Left lobe of liver (tissue), 2 donors: ENCODE data around the gene KLK6. TPM values are rescaled to one million over a fixed set of nuclear protein-coding genes. Genes with fewer than 3 reads are reported as not detected.
"Not testable (repeated sequence)": the region's sequence is repeated elsewhere in the genome, so short reads cannot be mapped to it uniquely, and the experiment has no call there.

ENCODE experiments used
- ATAC-seq: fragments of 200-7000 bp; cut with Tn5 transposase; one replicate; pipeline ENCODE4 v1.9.1; 2020; ENCODE audit warnings: mild to moderate bottlenecking, moderate library complexity
- DNase-seq: peaks from one replicate; pipeline ENCODE4 v3.0.0-alpha.2; 2020; ENCODE audit warnings: low spot score
- total RNA-seq: library from RNA; stranded (reverse); gene quantifications from one replicate; pipeline ENCODE4 v1.2.1, GENCODE V29; 2021
- donor health status: DM: no; HTN: no; CAD: no; lungs with moderate emphysema.
- donor health status: DM: no; HTN: yes; CAD: no.

The KLK6 gene
- total RNA-seq, 1 donor from 2014 or later, result not detected

DNA sequence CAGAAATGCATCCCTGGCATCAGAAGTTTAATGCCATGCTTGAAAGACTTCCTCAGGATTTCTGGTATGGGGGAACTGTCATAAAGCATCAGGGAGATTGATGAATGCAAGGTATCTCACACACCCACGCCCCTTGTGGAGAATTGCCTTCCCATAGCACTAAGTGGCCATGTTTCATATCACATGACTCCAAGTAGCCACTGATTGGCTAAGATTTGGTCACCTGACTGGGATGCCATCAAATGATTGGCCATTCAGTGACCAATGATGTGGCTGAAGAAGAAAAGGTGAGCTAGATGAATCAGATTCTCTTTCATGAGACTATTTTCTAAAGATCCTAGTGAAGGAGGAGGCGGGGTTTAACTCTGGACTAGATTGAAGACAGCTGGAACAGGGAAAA lies 24.7 kb upstream of the KLK6 start:
- ATAC-seq, result no peak
- no peak for DNase-seq

DNA sequence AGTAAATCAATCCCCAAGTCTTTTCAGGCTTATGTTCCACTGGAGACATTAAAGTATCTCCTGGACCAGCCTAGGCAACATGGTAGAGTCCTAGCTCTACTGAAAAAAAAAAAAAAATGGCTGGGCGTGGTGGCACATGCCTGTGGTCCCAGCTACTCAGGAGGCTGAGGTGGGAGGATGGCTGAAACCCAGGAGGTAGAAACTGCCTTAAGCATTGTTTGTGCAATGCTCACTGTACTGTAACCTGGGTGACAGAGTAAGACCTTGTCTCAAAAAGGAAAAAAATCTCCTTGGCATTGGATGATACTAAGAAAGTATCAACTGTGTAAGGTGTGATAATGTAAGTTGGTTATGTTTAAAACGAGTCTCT lies 23.3 kb upstream of the KLK6 start:
- no peak for ATAC-seq
- DNase-seq, result no peak

DNA sequence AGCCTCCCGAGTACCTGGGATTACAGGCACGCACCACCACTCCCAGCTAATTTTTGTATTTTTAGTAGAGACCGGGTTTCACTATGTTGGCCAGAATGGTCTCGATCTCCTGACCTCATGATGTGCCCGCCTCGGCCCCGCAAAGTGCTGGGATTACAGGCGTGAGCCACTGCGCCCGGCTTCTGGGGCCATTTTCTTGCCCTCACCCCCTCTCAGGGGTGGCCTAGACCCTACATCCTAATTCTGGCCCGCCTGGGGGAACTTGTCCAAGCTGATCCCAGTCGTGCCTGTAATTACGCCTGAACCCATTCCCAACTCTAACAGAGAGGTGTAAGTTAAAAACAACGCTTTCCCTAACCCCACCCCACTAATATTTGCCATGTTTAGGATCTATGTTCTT lies 15.0 kb upstream of the KLK6 start:
- not testable (repeated sequence) for DNase-seq, ATAC-seq

GRCh38 chr19:50983625-50984292 lies 14.4 kb upstream of the KLK6 start, which contains the start of gene KLK7:
Gene KLK7, minus strand, starts transcription at chr19:50983917. Its CDS starts 1,518 bp downstream, at chr19:50982399.
- DNase-seq, result no peak
- no peak for ATAC-seq

DNA sequence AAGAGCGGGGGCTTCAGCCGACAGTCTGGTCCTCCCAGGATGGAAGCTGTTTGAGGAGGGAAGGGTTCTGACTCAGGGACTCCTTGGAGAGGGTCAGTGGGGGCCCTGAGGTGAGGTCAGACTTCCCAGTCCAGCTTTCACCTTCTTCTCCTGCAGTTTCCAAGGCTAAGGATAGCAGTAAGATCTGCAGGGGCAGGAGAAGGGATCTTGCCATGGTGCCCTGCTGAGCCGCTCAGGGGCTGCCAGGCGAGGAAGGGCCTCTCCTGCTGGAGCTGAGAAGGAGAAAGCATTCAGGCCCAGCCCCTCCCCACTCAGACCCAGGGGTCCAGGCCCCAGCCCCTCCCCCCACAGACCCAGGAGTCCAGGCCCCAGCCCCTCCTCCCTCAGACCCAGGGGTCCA lies 12.8 kb upstream of the KLK6 start:
- ATAC-seq, result no peak
- DNase-seq, result no peak

DNA sequence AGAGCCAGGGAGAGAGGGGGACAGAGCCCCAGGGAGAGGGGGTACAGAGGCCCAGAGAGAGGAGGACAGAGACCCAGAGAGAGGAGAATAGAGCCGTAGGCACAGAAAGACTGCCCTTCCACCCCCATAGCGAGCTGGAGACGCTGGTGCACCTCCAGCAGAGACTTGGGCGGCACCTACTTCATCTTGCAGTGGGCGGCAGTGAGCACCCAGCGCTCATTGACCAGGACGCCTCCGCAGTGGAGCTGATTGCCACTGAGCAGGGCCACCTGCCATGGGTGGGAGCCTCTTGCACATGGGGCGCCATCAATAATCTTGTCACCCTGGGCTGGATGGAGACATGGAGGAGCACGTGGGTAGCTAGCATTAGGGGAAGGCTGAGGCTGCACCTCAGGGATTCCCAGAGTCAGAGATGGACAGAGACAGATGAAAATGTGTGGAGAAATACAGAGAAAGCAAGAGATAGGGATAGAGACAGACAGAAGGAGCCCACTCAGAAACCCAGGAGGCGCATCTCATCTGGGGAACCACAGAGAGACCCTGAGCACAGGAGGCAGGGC lies 12.3 kb upstream of the KLK6 start:
- ATAC-seq (no peak), DNase-seq (no peak)

GRCh38 chr19:50980208-50980607 lies 10.8 kb upstream of the KLK6 start:
- ATAC-seq (no peak), DNase-seq (no peak)

DNA sequence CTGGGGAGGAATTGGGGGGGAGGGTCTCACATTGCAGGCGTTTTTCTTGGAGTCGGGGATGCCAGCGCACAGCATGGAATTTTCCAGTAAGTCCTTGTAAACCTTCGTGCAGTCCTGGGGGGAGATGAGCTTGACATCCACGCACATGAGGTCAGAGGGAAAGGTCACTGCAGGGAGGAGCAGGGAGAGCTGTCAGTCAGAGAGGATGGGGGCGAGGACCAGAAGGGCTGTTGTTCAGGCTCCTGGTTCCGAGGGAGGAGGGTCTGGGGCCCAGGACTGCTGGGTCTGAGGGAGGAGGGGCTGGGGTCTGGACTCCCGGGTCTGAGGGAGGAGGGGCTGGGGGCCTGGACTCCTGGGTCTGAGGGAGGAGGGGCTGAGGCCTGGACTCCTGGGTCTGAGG lies 10.4 kb upstream of the KLK6 start:
- DNase-seq (no peak), ATAC-seq (no peak)

DNA sequence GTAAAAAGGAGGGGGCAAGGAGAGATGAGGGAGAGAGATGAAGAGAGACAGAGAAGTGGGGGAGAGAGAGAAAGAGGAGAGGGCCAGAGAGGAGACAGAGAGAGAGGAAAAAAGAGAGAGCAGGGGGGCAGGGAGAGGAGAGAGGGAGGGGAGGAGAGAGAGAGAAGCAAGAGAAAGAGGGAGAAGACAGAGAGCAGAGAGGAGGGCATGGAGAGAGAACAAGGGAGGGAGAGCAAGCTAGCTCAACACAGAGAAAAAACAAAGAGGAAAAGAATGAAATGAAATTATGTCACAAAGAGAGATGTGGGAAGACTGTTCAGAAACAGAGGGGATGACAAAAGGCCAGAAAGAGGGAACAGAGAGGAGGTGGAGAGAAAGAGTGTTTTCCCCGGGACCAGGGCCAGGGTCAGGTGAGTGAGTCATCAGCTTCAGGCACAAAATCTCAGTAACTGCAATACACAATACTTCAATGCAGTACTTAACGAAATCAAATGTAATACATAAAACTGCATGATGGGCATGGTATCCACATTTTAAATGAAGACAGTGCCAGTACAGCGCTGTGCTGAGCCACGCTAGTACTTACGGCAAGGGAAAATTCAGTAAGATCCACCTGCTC lies 9.5 kb upstream of the KLK6 start:
- ATAC-seq (no peak), DNase-seq (no peak)

- DNase-seq, result no peak
- ATAC-seq, result no peak
Measured at GRCh38 chr19:50977626-50978025, 8.2 kb upstream of the KLK6 start.

GRCh38 chr19:50975766-50976165 lies 6.4 kb upstream of the KLK6 start:
- DNase-seq, result no peak
- ATAC-seq, result no peak

DNA sequence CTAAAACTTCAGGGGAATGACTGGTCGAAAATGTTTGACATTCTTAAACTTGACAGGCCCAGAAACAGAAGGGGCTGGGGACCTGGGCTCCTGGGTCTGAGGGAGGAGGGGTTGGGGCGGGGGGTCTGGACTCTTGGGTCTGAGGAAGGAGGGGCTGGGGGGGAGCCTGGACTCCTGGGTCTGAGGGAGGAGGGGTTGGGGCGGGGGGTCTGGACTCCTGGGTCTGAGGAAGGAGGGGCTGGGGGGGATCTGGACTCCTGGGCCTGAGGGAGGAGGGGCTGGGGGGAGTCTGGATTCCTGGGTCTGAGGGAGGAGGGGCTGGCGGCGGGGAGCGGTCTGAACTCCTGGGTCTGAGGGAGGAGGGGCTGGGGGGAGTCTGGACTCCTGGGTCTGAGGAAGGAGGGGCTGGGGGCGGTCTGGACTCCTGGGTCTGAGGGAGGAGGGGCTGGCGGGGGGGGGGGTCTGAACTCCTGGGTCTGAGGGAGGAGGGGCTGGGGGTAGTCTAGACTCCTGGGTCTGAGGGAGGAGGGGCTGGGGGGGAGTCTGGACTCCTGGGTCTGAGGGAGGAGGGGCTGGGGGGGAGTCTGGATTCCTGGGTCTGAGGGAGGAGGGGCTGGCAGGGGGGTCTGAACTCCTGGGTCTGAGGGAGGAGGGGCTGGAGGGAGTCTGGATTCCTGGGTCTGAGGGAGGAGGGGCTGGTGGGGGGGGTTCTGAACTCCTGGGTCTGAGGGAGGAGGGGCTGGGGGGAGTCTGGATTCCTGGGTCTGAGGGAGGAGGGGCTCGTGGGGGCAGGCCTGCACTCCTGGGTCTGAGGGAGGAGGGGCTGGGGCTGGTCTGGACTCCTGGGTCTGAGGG lies 5.5 kb upstream of the KLK6 start:
- ATAC-seq, result no peak
- no peak for DNase-seq

DNA sequence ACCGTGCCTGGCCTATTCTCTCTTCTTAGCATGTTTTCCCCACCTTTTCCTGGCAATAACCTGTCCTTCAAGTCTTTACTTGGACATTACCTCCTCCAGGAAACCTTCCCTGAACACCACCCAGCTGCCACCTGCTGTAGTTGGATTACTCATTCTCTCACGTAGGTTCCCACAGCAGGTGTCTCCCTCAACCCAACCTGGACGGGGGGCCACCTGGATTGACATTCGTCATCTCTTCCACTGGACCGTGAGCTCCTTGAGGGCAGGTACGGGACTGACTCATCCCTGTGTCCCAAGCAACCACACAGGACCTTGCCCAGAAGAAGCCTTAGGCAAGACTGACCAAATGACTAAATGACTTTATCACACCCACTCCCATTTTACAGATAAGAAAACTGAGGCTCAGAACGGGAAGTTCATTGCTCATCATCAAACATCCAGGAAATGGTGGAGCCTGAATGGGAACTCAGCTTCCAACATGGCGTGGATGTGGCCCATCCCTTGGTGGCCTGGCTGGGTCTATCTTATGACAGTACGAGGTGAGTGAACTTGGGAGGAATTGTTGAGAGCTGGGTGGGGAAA lies 3.5 kb upstream of the KLK6 start:
- no peak for DNase-seq
- ATAC-seq, result no peak

GRCh38 chr19:50969810-50970209 lies 419 bp upstream of the KLK6 start:
- not testable (repeated sequence) for ATAC-seq, DNase-seq

DNA sequence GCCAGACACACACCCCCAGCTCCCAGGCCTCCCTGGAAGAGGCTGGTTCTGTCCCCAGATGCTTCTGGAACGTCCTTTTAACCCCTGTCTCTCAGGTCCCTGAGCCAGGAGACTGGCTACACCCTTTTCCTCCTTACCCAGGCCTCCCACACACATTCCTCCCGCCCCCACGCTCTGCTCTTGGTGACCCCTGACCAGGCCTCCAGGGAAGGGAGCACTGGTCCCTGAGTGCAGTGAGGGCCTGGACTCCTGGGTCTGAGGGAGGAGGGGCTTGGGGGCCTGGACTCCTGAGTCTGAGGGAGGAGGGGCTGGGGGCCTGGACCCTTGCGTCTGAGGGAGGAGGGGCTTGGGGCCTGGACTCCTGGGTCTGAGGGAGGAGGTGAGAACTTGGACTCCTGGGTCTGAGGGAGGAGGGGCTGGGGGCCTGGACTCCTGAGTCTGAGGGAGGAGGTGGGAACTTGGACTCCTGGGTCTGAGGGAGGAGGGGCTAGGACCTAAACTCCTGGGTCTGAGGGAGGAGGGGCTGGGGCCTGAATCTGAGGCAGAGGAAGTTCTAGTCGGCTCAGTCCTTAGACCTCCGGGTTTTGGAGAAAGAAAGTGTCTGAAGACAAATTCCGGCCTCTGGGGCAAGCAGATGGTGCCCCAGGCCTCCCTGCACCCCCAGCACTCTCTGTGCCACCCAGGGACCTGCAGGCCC lies 527 bp downstream of the KLK6 start:
- no peak for DNase-seq
- ATAC-seq, result no peak

DNA sequence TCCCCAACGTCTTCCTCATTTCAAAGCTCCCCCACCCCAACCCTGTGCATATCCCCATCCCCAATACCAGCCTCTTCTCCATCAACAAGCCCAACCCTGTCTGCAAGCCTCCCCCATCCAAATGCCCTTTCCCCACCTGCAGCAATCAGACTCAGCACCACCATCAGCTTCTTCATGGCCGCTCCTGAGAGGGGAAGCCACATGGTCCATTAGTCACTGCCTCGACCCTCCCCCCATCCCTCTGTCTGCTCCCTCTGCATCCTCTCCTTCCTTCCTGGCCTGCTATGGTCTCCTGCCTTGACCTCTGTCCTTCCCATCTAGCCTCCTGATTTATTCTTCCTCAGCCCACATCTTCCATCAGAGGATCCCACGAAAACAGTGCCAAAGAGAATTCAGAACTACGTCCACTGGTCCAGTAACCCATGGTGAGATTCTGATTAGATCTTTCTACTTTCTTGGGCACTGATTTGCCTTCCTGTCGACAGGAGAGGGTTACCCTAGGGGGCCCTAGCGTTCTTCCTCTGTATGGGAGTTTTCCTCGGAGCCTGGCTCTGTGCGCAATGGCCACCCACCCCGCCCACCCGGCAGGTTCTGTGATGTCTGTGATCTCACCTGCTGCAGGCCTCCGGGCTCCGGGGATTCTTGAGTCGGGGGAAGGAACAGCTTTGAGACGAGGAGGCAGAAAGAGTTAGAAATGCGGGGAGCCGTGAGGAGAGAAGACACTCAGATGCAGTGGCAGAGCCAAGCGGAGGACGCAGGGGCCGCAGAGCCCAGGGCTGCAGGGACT lies 1.3 kb downstream of the KLK6 start:
- ATAC-seq, result no peak
- no peak for DNase-seq

DNA sequence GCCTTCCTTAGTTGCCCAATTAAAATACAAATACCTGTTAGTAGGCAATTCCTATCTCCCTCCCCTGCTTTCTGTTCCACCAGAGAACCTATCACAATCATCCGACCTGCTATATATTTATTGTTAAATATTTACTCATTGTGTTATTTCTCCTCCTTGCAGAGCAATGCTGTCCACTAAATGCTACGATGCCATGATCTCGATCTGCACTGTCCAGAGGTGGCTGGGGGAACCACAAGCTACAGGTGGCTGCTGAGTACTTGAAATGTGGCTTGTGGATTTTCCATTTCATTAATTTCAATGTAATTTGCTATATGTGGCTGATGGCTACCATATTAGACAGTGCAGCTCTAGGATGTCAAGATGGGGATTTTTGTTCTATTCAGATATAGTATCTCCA lies 5.1 kb downstream of the KLK6 start:
- ATAC-seq, result no peak
- DNase-seq, result no peak

GRCh38 chr19:50963381-50963780 lies 6.0 kb downstream of the KLK6 start:
- DNase-seq (no peak), ATAC-seq (no peak)

GRCh38 chr19:50962245-50962644 lies 7.1 kb downstream of the KLK6 start:
- no peak for ATAC-seq
- DNase-seq, result no peak
